Spinal cord (tissue), 10 donors: ENCODE data around the gene CTTNBP2. TPM values are rescaled to one million over a fixed set of nuclear protein-coding genes. Genes with fewer than 3 reads are reported as not detected.
A peak's percentile ranks its signal among the peaks of the same experiment; 100 is the strongest.

Experiments
- DNase-seq, 6 donors: peaks; one replicate each; pipeline versions ENCODE4 v3.0.0 to v3.0.0-alpha.2; 2013 to 2015; ENCODE audit warnings: low spot score in 6 of 6, low read depth in 4 of 6
- H3K27ac ChIP-seq: one replicate; pipeline ENCODE4 v1.5.1; 2013; ENCODE audit warnings: low read depth, low read length, control low read depth
- H3K27me3 ChIP-seq: one replicate; pipeline ENCODE4 v1.6.1; 2013; ENCODE audit warnings: low read length; ENCODE audit not compliant: control insufficient read depth, insufficient read depth
- H3K36me3 ChIP-seq: one replicate; pipeline ENCODE4 v1.6.1; 2013; ENCODE audit warnings: low read length; ENCODE audit not compliant: control insufficient read depth, insufficient read depth
- H3K4me1 ChIP-seq: one replicate; pipeline ENCODE4 v1.6.1; 2013; ENCODE audit warnings: low read length; ENCODE audit not compliant: control insufficient read depth, insufficient read depth
- H3K4me3 ChIP-seq: one replicate; pipeline ENCODE4 v1.5.1; 2013; ENCODE audit warnings: low read depth, low read length, control low read depth
- H3K9me3 ChIP-seq: one replicate; pipeline ENCODE4 v1.6.1; 2013; ENCODE audit warnings: low read length; ENCODE audit not compliant: control insufficient read depth, insufficient read depth
- WGBS: methylation state at CpG from one replicate; pipeline ENCODE4 v1.1.5; 2013; ENCODE audit warnings: missing lambda C conversion rate; ENCODE audit not compliant: insufficient coverage; 5-methylcytosine and 5-hydroxymethylcytosine counted together
- polyA plus RNA-seq, 2 donors: library from polyadenylated mRNA; unstranded; fragments of 120-200 nt; gene quantifications; one replicate each; pipeline ENCODE4 v1.2.1, GENCODE V29; 2013; ENCODE audit not compliant: insufficient read length in 2 of 2
- total RNA-seq, 2 donors: library from RNA; depleted of rRNA in 1 of 2; stranded (reverse); fragments of 120-200 nt in 1 of 2; fragments of >200 nt in 1 of 2; gene quantifications; one replicate each; pipeline versions ENCODE4 v1.2.3 to v1.2.4, GENCODE V29; 2013 to 2014
- donor health status: healthy.

Gene CTTNBP2
- total and polyA plus RNA-seq, 4 donors: 17.6 to 41.7 (median 31.3) TPM

- Histone ChIP-seq H3K9me3 (no peaks in the 10 kb centered on the region), H3K4me3 (no peak overlapping the region), H3K27ac (no peak overlapping the region), H3K4me1 (no peaks in the 10 kb centered on the region), H3K36me3 (peaks cover 2% of the 10 kb centered on the region), H3K27me3 (no peaks in the 10 kb centered on the region)
- peak in 1 of 6 donors; percentile 48 for DNase-seq
- WGBS: 78% methylated on average over 1 of the region's 1 CpG
Measured at GRCh38 chr7:117829450-117830117, 43.7 kb downstream of the CTTNBP2 start.

GRCh38 chr7:117828825-117829224 lies 44.4 kb downstream of the CTTNBP2 start:
- Histone ChIP-seq H3K4me3 (no peak overlapping the region), H3K27me3 (no peaks in the 10 kb centered on the region), H3K36me3 (peaks cover 2% of the 10 kb centered on the region), H3K4me1 (no peaks in the 10 kb centered on the region), H3K27ac (no peak overlapping the region), H3K9me3 (no peaks in the 10 kb centered on the region)
- DNase-seq: no peak
- no CpG with 5 or more reads among the region's 2 CpGs for WGBS

- H3K4me1 ChIP-seq: no peaks in the 10 kb centered on the region
- H3K36me3 ChIP-seq: peaks cover under 1% of the 10 kb centered on the region
- no peak overlapping the region for H3K4me3 ChIP-seq
- WGBS: 100% methylated on average over 1 of the region's 2 CpGs
- DNase-seq: no peak
- no peaks in the 10 kb centered on the region for H3K27me3 ChIP-seq
- no peak overlapping the region for H3K27ac ChIP-seq
- no peaks in the 10 kb centered on the region for H3K9me3 ChIP-seq
Measured at GRCh38 chr7:117827862-117828261, 45.4 kb downstream of the CTTNBP2 start.

- H3K36me3 ChIP-seq: no peaks in the 10 kb centered on the region
- no peak for DNase-seq
- H3K27me3 ChIP-seq: no peaks in the 10 kb centered on the region
- no peak overlapping the region for H3K4me3 ChIP-seq
- H3K4me1 ChIP-seq: no peaks in the 10 kb centered on the region
- no peak overlapping the region for H3K27ac ChIP-seq
- H3K9me3 ChIP-seq: no peaks in the 10 kb centered on the region
- WGBS: 90% methylated on average over 1 of the region's 2 CpGs
Measured at GRCh38 chr7:117825132-117825531, 48.1 kb downstream of the CTTNBP2 start.

- no CpG with 5 or more reads among the region's 2 CpGs for WGBS
- Histone ChIP-seq H3K4me3 (no peak overlapping the region), H3K9me3 (no peaks in the 10 kb centered on the region), H3K27me3 (no peaks in the 10 kb centered on the region), H3K4me1 (no peaks in the 10 kb centered on the region), H3K36me3 (no peaks in the 10 kb centered on the region), H3K27ac (no peak overlapping the region)
- DNase-seq: peak in 1 of 6 donors; percentile 47
Measured at GRCh38 chr7:117824592-117824991, 48.6 kb downstream of the CTTNBP2 start.

GRCh38 chr7:117819558-117819957 lies 53.7 kb downstream of the CTTNBP2 start:
- H3K27ac ChIP-seq: no peak overlapping the region

GRCh38 chr7:117818232-117818631 lies 55.0 kb downstream of the CTTNBP2 start:
- H3K36me3 ChIP-seq: no peaks in the 10 kb centered on the region
- WGBS: 63% methylated on average over 1 of the region's 2 CpGs
- H3K27ac ChIP-seq: no peak overlapping the region
- H3K9me3 ChIP-seq: no peaks in the 10 kb centered on the region
- H3K27me3 ChIP-seq: no peaks in the 10 kb centered on the region
- peak in 1 of 6 donors; percentile 38 for DNase-seq
- H3K4me3 ChIP-seq: no peak overlapping the region
- no peaks in the 10 kb centered on the region for H3K4me1 ChIP-seq

More at GRCh38 chr7:117819558-117819957, 53.7 kb downstream of the CTTNBP2 start:
- no peaks in the 10 kb centered on the region for H3K9me3 ChIP-seq
- H3K4me3 ChIP-seq: no peak overlapping the region
- no peaks in the 10 kb centered on the region for H3K36me3 ChIP-seq
- WGBS: 88% methylated on average over 1 of the region's 2 CpGs
- no peaks in the 10 kb centered on the region for H3K27me3 ChIP-seq
- H3K4me1 ChIP-seq: no peaks in the 10 kb centered on the region
- DNase-seq: no peak

- Histone ChIP-seq H3K4me1 (no peaks in the 10 kb centered on the region), H3K27me3 (no peaks in the 10 kb centered on the region), H3K36me3 (no peaks in the 10 kb centered on the region), H3K9me3 (no peaks in the 10 kb centered on the region), H3K4me3 (no peak overlapping the region), H3K27ac (no peak overlapping the region)
- no CpG with 5 or more reads among the region's 7 CpGs for WGBS
- no peak for DNase-seq
Measured at GRCh38 chr7:117816727-117817126, 56.5 kb downstream of the CTTNBP2 start.

GRCh38 chr7:117811696-117812095 lies 61.5 kb downstream of the CTTNBP2 start:
- no peak for DNase-seq
- Histone ChIP-seq H3K4me3 (no peak overlapping the region), H3K36me3 (no peaks in the 10 kb centered on the region), H3K27me3 (no peaks in the 10 kb centered on the region), H3K27ac (no peak overlapping the region), H3K4me1 (peaks cover 7% of the 10 kb centered on the region), H3K9me3 (no peaks in the 10 kb centered on the region)
- no CpG with 5 or more reads among the region's 2 CpGs for WGBS
